GM19397 (cell line): ENCODE data around the gene GPR61.
A peak's percentile ranks its signal among the peaks of the same experiment; 100 is the strongest.

Experiments used
- ATAC-seq: cut with Tn5 transposase; IDR thresholded peaks from one replicate; pipeline ENCODE4 v1.9.1; 2021; ENCODE audit warnings: mild to moderate bottlenecking, moderate library complexity; ENCODE audit not compliant: unreplicated experiment

Gene GPR61, protein sequence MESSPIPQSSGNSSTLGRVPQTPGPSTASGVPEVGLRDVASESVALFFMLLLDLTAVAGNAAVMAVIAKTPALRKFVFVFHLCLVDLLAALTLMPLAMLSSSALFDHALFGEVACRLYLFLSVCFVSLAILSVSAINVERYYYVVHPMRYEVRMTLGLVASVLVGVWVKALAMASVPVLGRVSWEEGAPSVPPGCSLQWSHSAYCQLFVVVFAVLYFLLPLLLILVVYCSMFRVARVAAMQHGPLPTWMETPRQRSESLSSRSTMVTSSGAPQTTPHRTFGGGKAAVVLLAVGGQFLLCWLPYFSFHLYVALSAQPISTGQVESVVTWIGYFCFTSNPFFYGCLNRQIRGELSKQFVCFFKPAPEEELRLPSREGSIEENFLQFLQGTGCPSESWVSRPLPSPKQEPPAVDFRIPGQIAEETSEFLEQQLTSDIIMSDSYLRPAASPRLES

DNA sequence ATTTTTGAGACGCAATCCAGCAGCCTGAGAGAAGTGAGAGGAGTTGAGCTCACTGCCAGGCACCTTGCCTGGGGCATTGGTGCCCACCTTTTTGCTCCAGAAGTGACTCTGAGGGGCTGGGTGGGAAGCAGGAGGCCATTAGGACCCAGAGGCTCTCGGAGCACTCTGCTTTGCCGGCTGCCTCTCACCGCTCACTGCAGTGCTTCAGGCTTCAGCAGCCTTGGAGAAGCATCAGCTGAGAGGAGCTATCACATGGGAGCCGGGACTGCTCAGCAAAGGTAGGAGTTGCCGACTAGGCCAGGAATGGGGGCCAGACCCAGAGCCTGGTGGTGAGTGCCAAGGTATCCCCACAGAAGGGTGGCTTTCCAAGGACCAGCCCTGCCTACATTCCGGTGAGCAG is at the start of gene GPR61:
Gene GPR61 (plus strand): TSS at position 197 of the 400 bp plus-strand sequence. CDS start 3,151 bp downstream, outside the sequence.
- ATAC-seq = no peak

DNA sequence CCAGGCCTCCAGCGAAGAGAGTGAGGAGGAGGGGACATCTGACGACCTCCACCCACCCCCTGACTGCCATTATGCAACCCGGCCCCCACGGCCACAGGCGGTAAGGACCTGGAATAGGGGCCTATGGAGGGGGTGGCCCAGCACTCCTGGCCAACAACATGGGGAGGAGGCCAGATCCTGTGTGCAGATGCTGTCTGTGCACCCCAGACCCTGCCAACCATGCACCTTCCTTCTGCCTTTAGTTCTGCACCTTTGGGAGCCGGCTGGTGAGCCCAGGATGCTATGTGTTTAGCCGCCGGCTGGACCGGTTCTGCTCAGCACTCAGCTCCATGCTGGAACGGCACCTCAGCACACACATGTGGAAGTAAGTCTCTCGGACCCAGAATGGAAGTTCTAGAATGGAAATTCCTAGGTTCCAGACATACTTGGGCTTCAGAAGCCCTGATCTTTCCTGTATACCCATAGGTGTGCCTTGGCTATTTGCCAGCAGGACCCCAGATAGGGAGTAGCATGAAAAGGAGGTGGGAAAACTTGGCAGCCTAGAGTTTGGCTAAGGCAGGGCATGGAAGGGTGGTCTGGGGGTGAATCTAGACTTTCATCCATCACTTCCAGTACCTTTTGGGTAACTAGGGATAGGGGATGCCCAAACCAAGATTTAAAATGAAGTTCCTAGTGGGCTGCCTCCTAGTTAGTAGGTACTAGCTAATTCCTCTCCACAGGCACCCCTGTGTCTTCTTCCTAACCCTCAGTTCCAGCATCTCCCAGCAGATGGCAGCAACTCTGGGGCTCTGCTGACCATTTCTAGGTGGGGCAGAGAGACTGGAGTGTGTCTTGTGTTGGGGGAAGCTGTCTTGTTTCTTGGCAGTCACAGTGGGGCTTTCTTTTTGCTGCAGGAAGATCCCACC is 49.4 kb upstream of the GPR61 start:
- ATAC-seq = no peak

DNA sequence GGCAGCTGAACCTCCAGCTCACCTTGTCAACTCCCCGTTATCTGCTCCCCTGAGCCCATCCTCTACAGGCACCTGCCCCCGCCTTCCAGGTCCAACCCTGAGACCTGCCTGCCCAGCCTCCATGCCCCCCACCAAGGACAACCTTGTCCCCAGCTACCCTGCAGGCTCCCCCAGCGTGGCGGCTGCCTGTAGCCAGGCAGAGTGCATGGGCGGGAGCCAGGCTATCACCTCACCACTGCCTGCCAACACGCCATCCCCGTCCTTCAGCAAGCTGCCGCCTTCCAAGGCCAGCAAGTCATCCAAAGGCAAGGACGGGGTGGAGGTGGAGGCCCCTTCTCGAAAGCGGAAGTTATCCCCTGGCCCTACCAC is 48.8 kb upstream of the GPR61 start:
- ATAC-seq = no peak

DNA sequence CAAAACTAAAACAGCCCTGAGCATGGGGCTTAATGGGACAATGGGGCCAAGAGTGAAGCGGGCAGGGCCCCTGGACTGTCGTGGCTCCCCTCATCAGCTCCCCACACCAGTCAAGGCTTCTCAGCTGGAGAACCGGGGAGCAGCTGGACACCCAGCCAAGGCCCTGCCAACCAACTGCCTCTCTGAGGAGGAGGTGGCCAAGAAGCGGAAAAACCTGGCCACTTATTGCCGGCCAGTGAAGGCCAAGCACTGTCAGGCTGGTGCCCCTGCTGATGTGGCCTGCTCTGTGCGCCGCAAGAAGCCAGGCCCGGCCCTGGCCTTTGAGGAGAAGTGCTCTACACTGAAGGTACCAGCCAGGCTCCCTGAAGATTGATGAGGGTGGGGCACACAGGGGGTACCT is 48.3 kb upstream of the GPR61 start:
- no peak for ATAC-seq

DNA sequence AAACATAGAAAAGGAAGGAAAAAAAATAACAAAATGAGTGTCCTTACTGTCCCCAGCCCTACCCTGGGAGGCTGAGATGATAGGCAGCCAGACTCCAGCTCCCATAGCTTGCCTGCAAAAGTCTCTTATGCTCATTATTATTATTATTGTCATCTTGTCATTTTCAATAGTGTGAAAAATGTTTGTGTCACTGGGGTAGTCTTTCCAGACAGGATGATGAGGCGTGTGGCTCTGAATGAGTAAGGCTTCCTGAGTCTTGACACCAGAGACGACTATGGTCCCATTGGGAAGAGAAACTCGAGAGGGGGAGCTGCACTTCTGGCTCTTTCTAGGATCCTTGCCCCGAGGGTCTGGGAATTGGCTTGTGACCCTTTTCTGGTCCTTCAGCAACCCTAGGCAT is 46.9 kb upstream of the GPR61 start:
- ATAC-seq = no peak

DNA sequence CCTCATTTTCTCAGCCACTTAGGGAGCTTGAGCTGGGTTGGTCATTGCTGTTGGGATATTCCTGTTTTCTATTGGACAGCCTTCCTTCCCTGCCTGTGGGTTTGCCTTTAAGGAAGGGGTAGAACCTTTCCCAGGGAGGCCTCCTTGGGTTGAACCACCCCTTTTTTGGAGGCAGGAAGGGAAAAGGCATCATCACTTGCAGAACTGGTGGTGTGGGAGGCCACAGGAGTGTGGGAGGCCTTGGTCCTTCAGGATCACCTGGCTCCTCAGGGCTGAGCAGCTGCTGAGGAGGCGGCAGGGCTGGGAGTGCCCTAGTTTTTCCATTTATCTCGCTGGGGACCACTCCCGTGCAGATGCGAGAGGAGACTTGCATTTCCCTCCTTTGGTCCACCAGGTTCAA is 46.4 kb upstream of the GPR61 start:
- ATAC-seq = no peak

DNA sequence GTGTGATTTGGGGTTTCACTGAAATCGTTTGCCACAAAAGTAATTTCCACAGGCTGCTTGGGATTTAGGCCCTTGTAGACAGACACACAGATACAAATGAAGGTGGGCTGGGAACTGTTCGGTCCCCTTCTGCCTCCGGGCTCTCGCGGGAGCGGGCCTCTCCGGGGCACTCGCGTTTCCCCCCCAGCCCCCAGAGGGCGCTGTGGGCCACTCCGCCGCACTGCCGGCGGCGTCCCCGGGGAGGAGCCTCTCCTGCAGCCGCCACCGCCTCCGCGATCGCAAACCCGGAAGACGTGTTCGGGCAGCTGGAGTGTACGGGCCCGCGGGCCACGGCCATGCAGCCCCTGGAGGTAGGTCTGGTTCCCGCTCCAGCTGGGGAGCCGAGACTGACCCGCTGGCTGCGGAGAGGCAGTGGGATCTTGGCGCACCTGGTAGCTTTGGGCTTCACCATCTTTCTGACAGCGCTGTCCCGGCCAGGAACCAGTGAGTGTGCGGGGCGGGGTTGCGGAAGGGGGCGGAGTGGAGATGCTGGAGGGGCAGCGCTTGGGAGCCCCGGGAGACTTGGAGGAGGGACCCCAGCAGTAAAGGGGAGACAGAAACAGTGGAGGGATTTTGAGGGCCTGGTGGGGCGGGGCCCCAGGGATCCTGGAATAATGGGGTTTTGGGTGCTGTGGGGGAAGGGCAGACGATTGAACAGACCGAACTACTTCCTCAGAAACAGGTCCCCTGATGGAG is 45.7 kb upstream of the GPR61 start, which contains the start of gene CYB561D1:
Gene CYB561D1 (plus strand): TSS at position 290 of the 735 bp plus-strand sequence. CDS start 46 bp downstream, at position 336.
- peak; percentile 87 for ATAC-seq

DNA sequence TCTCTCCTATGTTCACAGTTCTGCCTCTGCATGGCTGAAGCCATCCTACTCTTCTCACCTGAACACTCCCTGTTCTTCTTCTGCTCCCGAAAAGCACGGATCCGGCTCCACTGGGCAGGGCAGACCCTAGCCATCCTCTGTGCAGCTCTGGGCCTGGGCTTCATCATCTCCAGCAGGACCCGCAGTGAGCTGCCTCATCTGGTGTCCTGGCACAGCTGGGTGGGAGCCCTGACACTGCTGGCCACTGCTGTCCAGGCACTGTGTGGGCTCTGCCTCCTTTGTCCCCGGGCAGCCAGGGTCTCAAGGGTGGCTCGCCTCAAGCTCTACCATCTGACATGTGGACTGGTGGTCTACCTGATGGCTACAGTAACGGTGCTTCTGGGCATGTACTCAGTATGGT is 43.9 kb upstream of the GPR61 start:
- no peak for ATAC-seq

DNA sequence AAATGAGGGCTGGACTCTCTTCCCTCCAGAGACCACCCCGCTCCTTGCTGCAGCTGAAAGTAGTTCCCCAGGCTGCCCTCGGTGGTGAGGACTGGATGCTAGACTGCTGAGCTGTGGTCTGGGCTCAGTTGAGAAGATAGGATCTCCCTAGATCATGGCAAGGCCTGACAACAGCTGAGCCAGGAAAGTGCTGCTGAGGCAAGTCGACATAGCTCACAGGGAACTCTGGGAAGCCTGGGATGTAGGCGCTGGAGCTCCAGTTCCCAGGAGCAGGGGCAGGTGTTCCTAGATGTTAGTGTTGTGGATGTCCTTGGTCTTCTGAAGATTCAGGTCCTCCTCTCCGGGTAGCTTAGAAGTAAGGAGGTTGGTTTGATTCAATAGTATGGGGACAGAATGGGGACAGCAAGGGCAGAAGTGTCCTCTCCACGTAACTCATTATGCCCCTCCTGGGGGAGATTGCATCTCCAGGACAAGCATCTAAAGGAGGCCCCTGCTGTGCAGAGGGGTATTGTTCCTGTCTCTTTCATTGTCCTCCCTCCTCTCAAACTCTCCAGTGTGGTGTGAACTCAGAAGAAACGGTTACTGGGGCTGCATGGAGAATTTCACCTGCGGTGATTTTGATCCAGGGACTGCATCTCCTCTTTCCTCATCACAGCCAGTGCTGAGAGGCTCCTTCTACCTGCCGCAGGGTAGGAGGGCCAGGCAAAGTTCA is 42.1 kb upstream of the GPR61 start:
- no peak for ATAC-seq

DNA sequence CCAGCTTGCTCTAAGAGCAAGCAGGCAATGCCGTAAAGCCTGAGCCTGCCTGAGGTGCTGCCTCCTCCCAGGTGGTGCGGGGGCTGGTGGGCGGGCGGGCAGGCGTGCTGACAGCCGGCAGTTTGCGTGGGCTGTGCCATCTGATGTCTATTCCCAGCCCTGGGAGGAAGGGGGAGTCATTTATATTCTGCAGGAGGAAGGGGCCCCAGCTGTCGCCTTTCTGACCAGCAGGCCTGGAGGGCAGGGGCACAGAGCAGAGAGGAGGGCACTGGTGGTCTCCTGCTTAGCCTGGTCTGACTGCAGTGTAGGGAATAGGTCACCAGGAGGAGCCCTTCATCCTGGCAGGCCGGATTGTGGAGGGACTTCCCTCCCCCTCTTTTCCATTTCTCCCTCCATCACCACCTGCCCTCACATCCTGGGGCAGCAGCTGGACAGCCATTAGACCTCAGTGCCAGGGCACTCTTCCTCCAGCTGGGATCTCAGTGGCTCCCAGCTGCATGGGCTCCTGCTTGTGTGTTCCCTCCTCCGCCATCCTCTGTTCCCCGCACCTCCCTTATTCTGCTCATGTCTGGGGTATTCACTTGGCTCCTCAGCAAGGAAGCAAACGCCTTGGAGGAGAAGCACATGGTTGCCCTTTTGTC is 41.4 kb upstream of the GPR61 start:
- no peak for ATAC-seq

DNA sequence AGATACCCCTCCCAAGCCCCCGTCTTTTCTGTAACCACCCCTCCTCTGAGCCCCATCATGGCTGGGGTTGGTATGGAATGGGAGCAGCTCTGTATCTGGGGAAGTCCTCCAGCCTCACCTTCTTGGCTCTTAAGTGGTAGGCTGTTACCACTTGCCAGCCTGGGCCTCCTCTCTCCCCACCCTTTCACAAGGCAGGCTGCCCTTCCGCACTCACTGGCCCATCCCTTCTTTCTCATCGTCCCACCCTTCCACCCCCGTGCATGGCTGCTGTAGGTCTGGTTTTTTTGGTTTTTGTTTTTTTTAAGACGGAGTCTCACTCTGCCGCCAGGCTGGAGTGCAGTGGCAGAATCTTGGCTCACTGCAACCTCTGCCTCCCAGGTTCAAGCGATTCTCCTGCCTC is 40.6 kb upstream of the GPR61 start:
- no peak for ATAC-seq

DNA sequence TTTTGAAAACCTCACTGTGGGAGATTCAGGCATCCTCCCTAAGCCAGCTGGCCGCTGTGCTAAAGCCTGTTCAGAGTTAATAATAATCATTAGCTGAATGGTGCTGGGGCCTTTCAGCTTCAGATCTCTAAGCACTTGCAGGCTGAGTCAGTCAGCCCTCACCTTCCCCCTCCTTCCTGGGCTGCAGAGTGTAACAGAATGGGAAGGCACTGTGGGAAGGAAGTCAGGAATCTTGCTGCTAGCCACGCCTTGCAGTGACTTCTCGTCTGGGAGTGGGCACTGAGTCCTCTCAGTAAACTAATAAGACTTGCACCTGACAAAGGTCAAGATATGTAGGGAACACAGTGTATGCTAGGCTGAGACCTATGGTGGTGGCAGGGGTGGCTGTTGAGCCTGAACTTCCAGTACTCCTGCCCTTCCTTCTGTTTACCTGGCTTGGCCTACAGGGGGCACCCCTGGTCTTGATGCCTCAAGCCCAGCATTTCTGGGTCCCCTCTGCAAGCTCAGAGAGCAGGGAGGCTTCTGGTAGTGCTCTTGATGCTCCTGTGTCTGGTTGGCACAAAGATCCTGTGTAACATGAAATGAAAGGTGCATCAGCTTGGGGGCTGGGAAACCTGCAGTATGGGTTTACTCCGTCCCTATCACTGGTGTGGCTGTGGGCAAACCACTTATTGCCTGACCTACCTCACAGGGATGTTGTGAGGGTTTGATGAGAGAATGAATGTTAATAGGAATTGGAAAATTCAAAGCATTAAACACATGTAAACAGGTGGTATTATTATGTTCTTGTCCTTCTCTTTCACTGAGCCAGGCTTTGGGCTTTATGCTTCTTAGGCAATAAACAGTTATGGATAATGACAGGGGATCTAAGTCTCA is 39.8 kb upstream of the GPR61 start:
- no peak for ATAC-seq

DNA sequence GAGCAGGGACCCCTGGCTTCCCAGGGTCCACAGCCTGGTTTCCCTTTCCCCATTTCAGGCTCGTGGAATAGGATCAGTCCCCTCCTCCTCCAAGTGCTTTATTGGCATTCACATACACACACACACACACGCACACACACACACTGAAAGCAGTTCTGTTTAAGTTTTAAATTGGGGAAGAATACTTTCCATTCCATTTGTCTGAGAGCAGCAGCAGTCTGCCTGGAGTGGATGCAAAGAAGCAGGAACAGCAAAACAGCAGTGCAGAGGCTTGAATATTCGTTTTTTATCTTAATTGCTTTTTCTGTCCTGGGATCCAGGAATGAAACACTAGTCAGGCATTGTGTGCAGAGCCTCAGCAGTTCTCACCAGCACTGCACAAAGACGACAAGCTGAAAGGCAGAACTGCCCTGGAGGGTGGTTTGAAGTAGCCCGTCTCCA is 38.7 kb upstream of the GPR61 start:
- no peak for ATAC-seq

DNA sequence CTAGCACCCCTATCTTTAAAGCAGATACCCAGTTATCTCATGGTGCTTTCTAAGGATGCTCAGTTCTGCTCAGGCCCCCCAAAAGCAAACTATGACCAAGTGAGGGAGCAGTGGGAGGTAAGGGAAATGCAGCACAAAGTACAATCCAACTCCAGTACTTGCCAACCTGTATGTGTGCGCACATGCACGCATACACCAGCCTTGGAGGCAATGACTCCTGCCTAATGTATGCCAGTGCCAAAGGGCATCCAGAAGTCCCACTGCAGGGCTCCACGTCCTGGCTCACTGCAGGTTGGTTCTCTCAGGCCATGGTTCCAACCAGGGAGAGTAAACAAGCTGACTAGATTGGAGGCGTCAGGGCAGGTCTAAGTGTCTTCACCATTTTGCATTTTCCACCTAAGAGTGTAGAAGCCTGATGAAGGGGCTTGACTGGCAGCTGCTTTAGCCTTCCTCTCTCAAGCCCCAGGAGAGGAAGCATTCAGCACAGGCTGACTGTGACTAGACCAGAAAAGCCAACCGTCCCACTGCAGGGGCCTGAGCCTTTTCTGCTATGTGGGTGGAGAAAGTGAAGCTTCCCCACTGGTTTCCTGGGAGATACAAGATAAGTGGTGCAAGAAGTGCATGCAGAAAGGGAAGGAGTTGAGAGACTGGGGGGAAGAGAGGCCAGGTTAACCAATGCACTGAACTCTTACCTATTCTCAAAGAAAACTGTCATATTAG is 37.9 kb upstream of the GPR61 start:
- no peak for ATAC-seq

DNA sequence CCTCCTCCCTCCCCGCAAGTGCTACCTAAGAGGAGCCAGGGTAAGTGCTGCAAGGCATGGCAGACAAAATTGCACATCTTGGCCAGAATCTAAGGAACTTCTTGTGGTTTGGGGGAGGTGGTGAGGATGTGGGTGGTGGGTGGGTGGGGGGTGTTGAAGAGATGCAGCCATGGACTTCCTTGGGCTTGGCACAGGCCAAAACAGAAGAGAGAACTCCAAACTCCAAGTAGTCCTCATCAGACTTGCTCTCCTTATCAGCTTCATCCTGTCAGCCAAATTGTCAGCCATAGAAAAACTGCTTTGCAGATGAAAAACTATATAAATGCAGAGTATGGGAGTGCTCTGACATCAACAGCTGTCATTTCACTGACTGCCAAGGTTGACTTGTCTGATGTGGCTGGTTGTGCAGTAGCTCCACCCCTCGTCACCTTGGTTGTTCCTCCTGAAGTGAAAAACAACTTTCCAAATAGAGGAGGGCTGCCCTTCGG is 37.3 kb upstream of the GPR61 start:
- no peak for ATAC-seq

DNA sequence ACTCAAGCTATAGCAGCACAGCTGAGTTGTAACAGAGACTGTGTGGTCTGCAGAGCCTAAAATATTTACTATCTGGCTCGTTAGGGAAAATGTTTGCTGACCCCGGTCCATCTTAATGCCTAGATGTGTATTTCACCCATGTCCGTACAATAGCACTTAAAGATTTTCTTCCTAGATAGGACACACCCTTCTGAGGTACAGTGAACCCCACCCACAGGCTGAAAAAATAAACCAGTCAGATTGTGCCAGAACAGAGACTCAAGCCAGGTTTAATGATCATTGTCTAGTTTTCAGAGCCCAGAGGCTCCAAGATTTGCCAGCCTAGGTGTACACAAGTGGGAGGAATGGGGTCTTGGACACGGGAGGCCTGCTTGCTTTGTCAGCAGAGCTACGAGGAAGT is 35.7 kb upstream of the GPR61 start:
- no peak for ATAC-seq

DNA sequence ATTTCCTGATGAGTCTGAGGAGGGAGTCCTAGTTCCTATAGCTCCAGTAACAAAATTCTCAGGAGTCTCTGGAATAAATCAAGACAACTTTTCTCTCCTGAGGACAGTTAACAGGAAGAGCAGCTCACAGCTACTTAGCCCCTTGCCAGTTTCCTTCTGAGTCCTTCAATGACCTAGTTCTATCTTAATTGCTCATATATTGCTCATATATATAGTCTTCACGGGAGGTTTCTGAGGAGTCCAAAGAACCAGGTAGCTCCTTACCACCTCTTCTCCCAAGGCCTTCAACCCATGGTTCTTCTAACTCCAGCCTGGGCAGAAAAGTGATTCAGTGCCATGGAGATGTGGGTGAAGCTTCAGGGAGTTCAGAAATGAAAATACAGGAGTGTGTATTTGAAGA is 34.7 kb upstream of the GPR61 start:
- no peak for ATAC-seq
